Peyer's patch (tissue), 4 donors: ENCODE data around the gene MEF2C.

Source experiments
- CTCF ChIP-seq, 6 experiments: fragments of 450-650 bp in 4 of 6; fragments of 200-600 bp in 2 of 6; sonication (generic) in 1 of 6; IDR thresholded peaks; one replicate each; pipeline ENCODE4 v1.5.1; 2017 to 2019; ENCODE audit warnings: antibody characterized with exemption in 6 of 6, mild to moderate bottlenecking in 3 of 6, moderate library complexity in 1 of 6
- POLR2A ChIP-seq, 2 donors: fragments of 450-650 bp; IDR thresholded peaks; one replicate each; pipeline ENCODE4 v1.5.1; 2017; ENCODE audit warnings: antibody characterized with exemption in 2 of 2, mild to moderate bottlenecking in 2 of 2, moderate library complexity in 2 of 2

GRCh38 chr5:88691230-88691582 is 191.8 kb downstream of the MEF2C start:
- TF ChIP-seq CTCF (IDR thresholded peaks at IDR 0.05) (no peak), POLR2A (IDR thresholded peaks at IDR 0.05) (no peak)
